ENCODE data around the gene DSG1.

- TF ChIP-seq CTCF (IDR thresholded peaks at IDR 0.05) (no peak), RELA (CRISPR knock-in tag; IDR thresholded peaks at IDR 0.05; ENCODE audit: borderline replicate concordance) (no peak), MAX (CRISPR knock-in tag; IDR thresholded peaks at IDR 0.05) (no peak), MYBL2 (CRISPR knock-in tag; IDR thresholded peaks at IDR 0.05) (no peak), ZNF121 (CRISPR knock-in tag; IDR thresholded peaks at IDR 0.05) (no peak), CREM (CRISPR knock-in tag; IDR thresholded peaks at IDR 0.05) (no peak)
Measured at GRCh38 chr18:31278609-31279071, 39.3 kb upstream of the DSG1 start.
